Measurements from ENCODE around the gene RNU6-9.

DNA sequence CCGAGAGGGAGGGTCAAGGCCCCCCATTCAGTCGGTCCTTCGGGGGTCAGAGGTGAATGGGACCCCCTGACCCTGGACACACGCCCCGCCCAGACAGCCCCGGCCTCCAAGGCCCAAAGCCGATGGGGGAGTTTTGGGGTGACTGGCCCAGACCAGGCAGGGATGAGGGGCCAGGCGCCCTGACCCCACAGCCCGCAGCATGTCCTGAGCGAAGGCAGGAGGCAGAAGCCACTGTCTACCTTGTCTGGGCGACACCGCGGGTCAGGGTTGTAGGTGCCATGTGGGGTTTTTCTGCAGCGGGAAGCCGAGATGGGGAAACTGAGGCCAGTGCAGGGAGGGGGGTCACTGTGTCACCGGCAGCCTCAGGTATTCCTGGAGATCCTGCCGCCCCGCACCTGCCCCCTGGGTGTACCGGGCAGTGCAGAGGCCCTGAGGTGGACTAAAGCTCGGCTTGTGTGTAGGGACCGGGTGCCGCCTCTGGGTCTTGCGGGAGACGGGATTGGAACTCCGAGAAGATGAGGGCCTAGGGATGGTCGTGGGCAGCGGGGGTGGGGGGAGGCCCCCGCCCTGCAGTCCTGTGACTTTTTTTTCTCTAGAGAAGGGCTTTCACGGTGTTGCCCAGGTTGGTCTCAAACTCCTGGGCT, 41.0 kb downstream of the RNU6-9 start:
- TF ChIP-seq EZH2 (IDR thresholded peaks at IDR 0.05; ENCODE audit: borderline replicate concordance, low read depth, low read length, severe bottlenecking) (no peak), CTCF (IDR thresholded peaks at IDR 0.05; ENCODE audit: borderline replicate concordance, extremely low read depth, low read length, poor library complexity, severe bottlenecking) (no peak)

Data from DND-41 (cell line).